Measurements from ENCODE around the gene MRTFA. TPM values are rescaled to one million over a fixed set of nuclear protein-coding genes. Genes with fewer than 3 reads are reported as not detected.

The MRTFA gene
- total RNA-seq, 2 donors from 2014 or later: 71.0 to 104 TPM

- 71% methylated on average over 1 of the region's 1 CpG for WGBS
- Histone ChIP-seq H3K4me1 (replicated peaks) (no peaks in the 10 kb centered on the region), H3K36me3 (no peaks in the 10 kb centered on the region), H3K27me3 (replicated peaks; ENCODE audit: insufficient read depth) (no peaks in the 10 kb centered on the region), H3K27ac (no peak overlapping the region), H3K9me3 (no peaks in the 10 kb centered on the region), H3K4me3 (no peak overlapping the region)
- TF ChIP-seq CTCF (IDR thresholded peaks at IDR 0.05) (no peak), POLR2AphosphoS5 (IDR thresholded peaks at IDR 0.05) (no peak), POLR2A (IDR thresholded peaks at IDR 0.05) (no peak)
- DNase-seq (ENCODE audit: low spot score): no peak
- intact Hi-C loops (cut with DNase I): no loop called here
These were observed 115.5 kb downstream of the MRTFA start for GRCh38 chr22:40521046-40521445.

- Histone ChIP-seq H3K27ac (no peak overlapping the region), H3K27me3 (replicated peaks; ENCODE audit: insufficient read depth) (no peaks in the 10 kb centered on the region), H3K36me3 (no peaks in the 10 kb centered on the region), H3K4me1 (replicated peaks) (no peaks in the 10 kb centered on the region), H3K4me3 (no peak overlapping the region), H3K9me3 (no peaks in the 10 kb centered on the region)
- intact Hi-C loops (cut with DNase I): no loop called here
- 98% methylated on average over 2 of the region's 2 CpGs for WGBS
- DNase-seq (ENCODE audit: low spot score): no peak
- TF ChIP-seq POLR2A (IDR thresholded peaks at IDR 0.05) (no peak), CTCF (IDR thresholded peaks at IDR 0.05) (no peak)
These were observed 116.0 kb downstream of the MRTFA start for GRCh38 chr22:40520562-40520961.

- WGBS: 98% methylated on average over 3 of the region's 3 CpGs
- DNase-seq (ENCODE audit: low spot score): no peak
- intact Hi-C loops (cut with DNase I): no loop called here
- TF ChIP-seq POLR2A (IDR thresholded peaks at IDR 0.05) (no peak), CTCF (IDR thresholded peaks at IDR 0.05) (no peak), POLR2AphosphoS5 (IDR thresholded peaks at IDR 0.05) (no peak)
- Histone ChIP-seq H3K27me3 (replicated peaks; ENCODE audit: insufficient read depth) (no peaks in the 10 kb centered on the region), H3K4me3 (no peak overlapping the region), H3K9me3 (no peaks in the 10 kb centered on the region), H3K36me3 (no peaks in the 10 kb centered on the region), H3K27ac (no peak overlapping the region), H3K4me1 (replicated peaks) (no peaks in the 10 kb centered on the region)
These were observed 116.6 kb downstream of the MRTFA start for GRCh38 chr22:40519948-40520331.

- Histone ChIP-seq H3K4me1 (replicated peaks) (no peaks in the 10 kb centered on the region), H3K4me3 (no peak overlapping the region)
These were observed 117.1 kb downstream of the MRTFA start for GRCh38 chr22:40519284-40519947.

More at GRCh38 chr22:40519284-40519947, 117.1 kb downstream of the MRTFA start:
- WGBS: 73% methylated on average over 5 of the region's 5 CpGs
- no peaks in the 10 kb centered on the region for H3K36me3 ChIP-seq
- intact Hi-C loops (cut with DNase I): no loop called here
- TF ChIP-seq POLR2A (IDR thresholded peaks at IDR 0.05) (no peak), CTCF (IDR thresholded peaks at IDR 0.05) (no peak), POLR2AphosphoS5 (IDR thresholded peaks at IDR 0.05) (no peak)
- no peaks in the 10 kb centered on the region for H3K9me3 ChIP-seq
- no peaks in the 10 kb centered on the region for H3K27me3 ChIP-seq (replicated peaks; ENCODE audit: insufficient read depth)
- no peak for DNase-seq (ENCODE audit: low spot score)
- no peak overlapping the region for H3K27ac ChIP-seq

All from prostate gland (tissue), 2 donors.